Calu3 (cell line): ENCODE data around the gene LRRC27. TPM values are rescaled to one million over a fixed set of nuclear protein-coding genes. Genes with fewer than 3 reads are reported as not detected.

Experiments used
- BruUV-seq: library from RNA; stranded (reverse); fragments of 400-500 nt; replicated peaks from 2 replicates; lab custom pipeline; 2021; lab: Mats Ljungman, UMichigan
- CTCF ChIA-PET: fragments of 300-600 bp; sonication (Branson Sonifier 250); formaldehyde crosslinking; loops from one replicate; lab custom pipeline; 2022; ENCODE audit warnings: antibody characterized with exemption; lab: Charles Lee
- DNase-seq: peaks from one replicate; pipeline ENCODE4 v3.0.0; 2022
- H3K27ac Mint-ChIP-seq: one replicate; pipeline ENCODE4 v1.8.0; 2022; ENCODE audit warnings: mixed read lengths; ENCODE audit not compliant: unreplicated experiment
- H3K27me3 Mint-ChIP-seq: one replicate; pipeline ENCODE4 v1.8.0; 2022; ENCODE audit warnings: mixed read lengths; ENCODE audit not compliant: unreplicated experiment
- H3K36me3 Mint-ChIP-seq: one replicate; pipeline ENCODE4 v1.8.0; 2022; ENCODE audit warnings: mild to moderate bottlenecking, moderate library complexity, mixed read lengths; ENCODE audit not compliant: insufficient read depth, unreplicated experiment
- H3K4me1 Mint-ChIP-seq: one replicate; pipeline ENCODE4 v1.8.0; 2022; ENCODE audit warnings: mild to moderate bottlenecking, low read depth, mixed read lengths; ENCODE audit not compliant: unreplicated experiment
- H3K4me3 Mint-ChIP-seq: one replicate; pipeline ENCODE4 v1.8.0; 2022; ENCODE audit warnings: mild to moderate bottlenecking, low read depth, moderate library complexity, mixed read lengths; ENCODE audit not compliant: unreplicated experiment
- H3K9me3 Mint-ChIP-seq: one replicate; pipeline ENCODE4 v1.8.0; 2022; ENCODE audit warnings: low read depth, mixed read lengths; ENCODE audit not compliant: unreplicated experiment
- CTCF ChIP-seq: fragments of 200-600 bp; IDR thresholded peaks from one replicate; pipeline ENCODE4 v1.8.0; 2022; ENCODE audit warnings: antibody characterized with exemption; ENCODE audit not compliant: unreplicated experiment
- intact Hi-C: fragments of 100-400 bp; cut with micrococcal nuclease; formaldehyde crosslinking; loops from one replicate; pipeline ENCODE4 v1.10.0; 2022; ENCODE audit not compliant: unreplicated experiment
- total RNA-seq: library from RNA; stranded (reverse); gene quantifications from 2 replicates; pipeline ENCODE4 v1.2.3, GENCODE V29; 2022

The LRRC27 gene
- total RNA-seq, 1 experiment from 2014 or later, result 4.6 TPM

- no peak overlapping the region for H3K27ac Mint-ChIP-seq
- CTCF ChIA-PET, result no interaction called here
- intact Hi-C loops, result no loop called here
- no TSS peak for BruUV-seq
- peaks cover 5% of the 10 kb centered on the region for H3K36me3 Mint-ChIP-seq
- DNase-seq, result no peak
- no peaks in the 10 kb centered on the region for H3K27me3 Mint-ChIP-seq
- no peaks in the 10 kb centered on the region for H3K9me3 Mint-ChIP-seq
- H3K4me3 Mint-ChIP-seq, result no peak overlapping the region
- TF ChIP-seq CTCF, result no peak
- H3K4me1 Mint-ChIP-seq, result no peaks in the 10 kb centered on the region
Observed at GRCh38 chr10:132364594-132364970, 32.6 kb downstream of the LRRC27 start.

GRCh38 chr10:132365102-132365501 lies 33.1 kb downstream of the LRRC27 start:
- no peaks in the 10 kb centered on the region for H3K4me1 Mint-ChIP-seq
- H3K4me3 Mint-ChIP-seq, result no peak overlapping the region
- H3K27ac Mint-ChIP-seq, result no peak overlapping the region
- H3K36me3 Mint-ChIP-seq, result peaks cover 5% of the 10 kb centered on the region
- BruUV-seq, result no TSS peak
- DNase-seq, result no peak
- intact Hi-C loops, result no loop called here
- TF ChIP-seq CTCF, result no peak
- H3K9me3 Mint-ChIP-seq, result no peaks in the 10 kb centered on the region
- CTCF ChIA-PET, result no interaction called here
- H3K27me3 Mint-ChIP-seq, result no peaks in the 10 kb centered on the region

DNA sequence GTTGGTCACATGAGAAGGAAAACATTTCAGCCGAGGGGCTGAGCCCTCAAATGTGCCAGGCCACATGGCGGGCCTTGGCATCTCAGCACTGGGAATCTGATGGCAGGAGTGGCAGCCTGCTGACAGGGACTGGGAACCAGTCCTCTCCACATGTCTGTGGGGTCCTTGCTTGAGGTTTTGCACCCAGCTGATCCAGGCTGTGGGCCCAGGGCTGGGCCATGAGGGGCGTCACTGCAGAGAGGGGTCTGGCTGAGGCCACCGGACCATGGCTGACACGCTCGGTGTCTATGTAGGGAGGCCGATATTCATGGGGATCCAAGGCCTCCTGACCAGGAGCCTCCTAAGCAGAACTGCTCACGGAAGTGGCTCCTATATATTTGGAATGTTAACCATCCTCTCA lies 34.0 kb downstream of the LRRC27 start:
- BruUV-seq, result no TSS peak
- CTCF ChIA-PET, result no interaction called here
- no peak overlapping the region for H3K4me3 Mint-ChIP-seq
- no peak for DNase-seq
- H3K4me1 Mint-ChIP-seq, result no peaks in the 10 kb centered on the region
- H3K9me3 Mint-ChIP-seq, result no peaks in the 10 kb centered on the region
- no peaks in the 10 kb centered on the region for H3K27me3 Mint-ChIP-seq
- TF ChIP-seq CTCF, result no peak
- no peak overlapping the region for H3K27ac Mint-ChIP-seq
- intact Hi-C loops, result no loop called here
- H3K36me3 Mint-ChIP-seq, result peaks cover 5% of the 10 kb centered on the region

DNA sequence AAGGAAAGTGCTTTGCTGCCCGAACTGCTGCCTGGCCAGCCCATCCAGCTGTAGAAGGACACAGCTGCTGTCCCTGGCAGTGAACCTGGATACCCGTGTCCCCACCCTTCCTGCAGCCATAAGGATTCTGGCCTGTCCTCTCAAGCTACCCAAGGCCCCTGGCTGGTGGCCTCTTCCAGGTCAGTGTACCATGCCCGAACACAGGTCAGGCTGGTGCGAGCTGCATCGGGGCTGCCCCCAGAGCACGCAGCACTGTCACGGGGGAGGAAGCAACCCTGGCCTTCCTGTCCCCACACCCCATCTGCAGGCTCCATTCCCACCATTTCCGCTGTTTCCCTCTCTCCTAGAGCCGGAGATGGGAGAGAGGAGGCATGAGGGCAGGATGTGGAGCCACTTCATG lies 34.5 kb downstream of the LRRC27 start:
- DNase-seq, result no peak
- Mint-ChIP-seq H3K4me3 (no peak overlapping the region), H3K9me3 (no peaks in the 10 kb centered on the region), H3K4me1 (no peaks in the 10 kb centered on the region), H3K36me3 (peaks cover 5% of the 10 kb centered on the region), H3K27me3 (no peaks in the 10 kb centered on the region), H3K27ac (no peak overlapping the region)
- BruUV-seq, result no TSS peak
- no peak for TF ChIP-seq CTCF
- intact Hi-C loops, result no loop called here
- CTCF ChIA-PET, result no interaction called here
